PC-9 (cell line): Measurements from ENCODE around the gene SYT1. TPM values are rescaled to one million over a fixed set of nuclear protein-coding genes. Genes with fewer than 3 reads are reported as not detected.
"Not testable (repeated sequence)": the region's sequence is repeated elsewhere in the genome, so short reads cannot be mapped to it uniquely, and the experiment has no call there.

Source experiments
- BruUV-seq: library from RNA; stranded (reverse); fragments of 400-500 nt; replicated peaks from 2 replicates; lab custom pipeline; 2021; lab: Mats Ljungman, UMichigan
- CTCF ChIA-PET: fragments of 300-600 bp; sonication (Branson Sonifier 250); formaldehyde crosslinking; loops from one replicate; lab custom pipeline; 2022; ENCODE audit warnings: antibody characterized with exemption; lab: Charles Lee
- POLR2A ChIA-PET: fragments of 300-600 bp; sonication (Branson Sonifier 250); formaldehyde crosslinking; loops from one replicate; lab custom pipeline; 2022; ENCODE audit warnings: antibody characterized with exemption; ENCODE audit not compliant: unreplicated experiment; lab: Charles Lee
- DNase-seq, 2 experiments: peaks; one replicate each; pipeline versions ENCODE4 v3.0.0 to v3.0.0-alpha.2; 2015 to 2022; ENCODE audit warnings: mixed read lengths in 1 of 2
- H2AFZ ChIP-seq: fragments of 200-600 bp; sonication (generic); 2 replicates; pipeline ENCODE4 v1.8.1; 2017; ENCODE audit warnings: antibody characterized with exemption
- H3F3A ChIP-seq: fragments of 200-600 bp; sonication (generic); 2 replicates; pipeline ENCODE4 v1.8.1; 2017; ENCODE audit warnings: antibody characterized with exemption, mild to moderate bottlenecking, low read depth; ENCODE audit not compliant: insufficient read depth
- H3K27ac ChIP-seq: fragments of 200-600 bp; sonication (generic); 2 replicates; pipeline ENCODE4 v1.6.1; 2016; ENCODE audit warnings: mixed run types
- H3K27me3 ChIP-seq: fragments of 200-600 bp; sonication (generic); 2 replicates; pipeline ENCODE4 v1.6.1; 2016; ENCODE audit warnings: low read depth, mixed run types; ENCODE audit not compliant: insufficient read depth
- H3K36me3 ChIP-seq: fragments of 200-600 bp; sonication (generic); 2 replicates; pipeline ENCODE4 v1.6.1; 2016; ENCODE audit warnings: low read depth, mixed run types
- H3K4me1 ChIP-seq: fragments of 200-600 bp; sonication (generic); replicated peaks from 2 replicates; pipeline ENCODE4 v1.6.1; 2016; ENCODE audit warnings: mixed run types; ENCODE audit not compliant: insufficient read depth
- H3K4me2 ChIP-seq: fragments of 200-600 bp; sonication (generic); 2 replicates; pipeline ENCODE4 v1.6.1; 2017; ENCODE audit warnings: mixed run types
- H3K4me3 ChIP-seq: fragments of 200-600 bp; sonication (generic); 2 replicates; pipeline ENCODE4 v1.6.1; 2016; ENCODE audit warnings: mixed run types
- H3K79me2 ChIP-seq: fragments of 200-600 bp; sonication (generic); 2 replicates; pipeline ENCODE4 v1.6.1; 2017; ENCODE audit warnings: low read depth, mixed run types
- H3K9me2 ChIP-seq: fragments of 200-600 bp; sonication (generic); 2 replicates; pipeline ENCODE4 v1.8.1; 2017; ENCODE audit warnings: mild to moderate bottlenecking; ENCODE audit not compliant: insufficient read depth
- H3K9me3 ChIP-seq: fragments of 200-600 bp; sonication (generic); 2 replicates; pipeline ENCODE4 v1.8.1; 2016; ENCODE audit warnings: low read depth; ENCODE audit not compliant: insufficient read depth
- H4K20me1 ChIP-seq: fragments of 200-600 bp; sonication (generic); 2 replicates; pipeline ENCODE4 v1.8.1; 2017; ENCODE audit not compliant: insufficient read depth
- CTCF ChIP-seq: fragments of 200-600 bp; sonication (generic); conservative IDR thresholded peaks from 2 replicates; pipeline ENCODE4 v1.6.1; 2017; ENCODE audit warnings: mixed run types, antibody characterized with exemption, mild to moderate bottlenecking, moderate library complexity
- EZH2 ChIP-seq: fragments of 200-600 bp; sonication (generic); IDR thresholded peaks from 2 replicates; pipeline ENCODE4 v1.8.0; 2017; ENCODE audit warnings: antibody characterized with exemption, low read depth
- intact Hi-C: fragments of 100-400 bp; cut with micrococcal nuclease; formaldehyde crosslinking; loops from one replicate; pipeline ENCODE4 v1.10.0; 2022; ENCODE audit not compliant: unreplicated experiment
- total RNA-seq: library from RNA; stranded (reverse); gene quantifications from 2 replicates; pipeline ENCODE4 v1.2.3, GENCODE V29; 2021

The SYT1 gene
- total RNA-seq, 1 experiment from 2014 or later = 1.2 TPM

- POLR2A ChIA-PET = no interaction called here
- Histone ChIP-seq H3K27me3 (no peaks in the 10 kb centered on the region), H3K4me1 (no peaks in the 10 kb centered on the region), H3K4me3 (no peak overlapping the region), H3K79me2 (no peaks in the 10 kb centered on the region), H3K27ac (no peak overlapping the region), H3F3A (no peaks in the 10 kb centered on the region), H4K20me1 (no peaks in the 10 kb centered on the region), H3K9me2 (no peaks in the 10 kb centered on the region), H3K9me3 (no peaks in the 10 kb centered on the region), H2AFZ (no peak overlapping the region), H3K4me2 (no peak overlapping the region), H3K36me3 (no peaks in the 10 kb centered on the region)
- no TSS peak for BruUV-seq
- CTCF ChIA-PET = interaction anchor here (0.6 kb wide), 1 partner anchor 967 kb away, joined by 3 read pairs; no protein-coding TSS in a partner anchor
- DNase-seq = no peak
- TF ChIP-seq CTCF (no peak), EZH2 (no peak)
- intact Hi-C loops = no loop called here
Measured at GRCh38 chr12:78824918-78825317, 39.7 kb upstream of the SYT1 start.

GRCh38 chr12:78829690-78830089 lies 34.9 kb upstream of the SYT1 start:
- Histone ChIP-seq H2AFZ (no peak overlapping the region), H3K9me2 (no peaks in the 10 kb centered on the region), H3K79me2 (no peaks in the 10 kb centered on the region), H4K20me1 (no peaks in the 10 kb centered on the region), H3K9me3 (no peaks in the 10 kb centered on the region), H3K36me3 (no peaks in the 10 kb centered on the region), H3F3A (no peaks in the 10 kb centered on the region), H3K27ac (no peak overlapping the region), H3K27me3 (no peaks in the 10 kb centered on the region), H3K4me1 (no peaks in the 10 kb centered on the region), H3K4me2 (no peak overlapping the region), H3K4me3 (no peak overlapping the region)
- POLR2A ChIA-PET = no interaction called here
- intact Hi-C loops = no loop called here
- TF ChIP-seq EZH2 = no peak
- TF ChIP-seq CTCF = no peak
- DNase-seq = no peak
- no TSS peak for BruUV-seq
- CTCF ChIA-PET = no interaction called here

GRCh38 chr12:78835493-78835892 lies 29.1 kb upstream of the SYT1 start:
- Histone ChIP-seq H3K36me3 (no peaks in the 10 kb centered on the region), H3K9me3 (no peaks in the 10 kb centered on the region), H3K4me3 (no peak overlapping the region), H3K79me2 (no peaks in the 10 kb centered on the region), H4K20me1 (no peaks in the 10 kb centered on the region), H3F3A (no peaks in the 10 kb centered on the region), H3K27me3 (no peaks in the 10 kb centered on the region), H2AFZ (no peak overlapping the region), H3K4me2 (no peak overlapping the region), H3K9me2 (no peaks in the 10 kb centered on the region), H3K4me1 (no peaks in the 10 kb centered on the region), H3K27ac (no peak overlapping the region)
- BruUV-seq = no TSS peak
- ChIA-PET POLR2A (no interaction called here), CTCF (no interaction called here)
- intact Hi-C loops = no loop called here
- TF ChIP-seq EZH2 = no peak
- TF ChIP-seq CTCF = no peak
- no peak for DNase-seq

- CTCF ChIA-PET, H3K4me1 ChIP-seq, H3K27ac ChIP-seq, H3K4me2 ChIP-seq, H3K9me2 ChIP-seq, DNase-seq, H3K27me3 ChIP-seq, H2AFZ ChIP-seq, H4K20me1 ChIP-seq, POLR2A ChIA-PET, H3F3A ChIP-seq, intact Hi-C loops, H3K79me2 ChIP-seq, H3K4me3 ChIP-seq, H3K36me3 ChIP-seq, BruUV-seq, H3K9me3 ChIP-seq: not testable (repeated sequence)
Measured at GRCh38 chr12:78840518-78841019, 24.0 kb upstream of the SYT1 start.
